Astrocyte of the cerebellum (primary cell): ENCODE measurements around the gene CFAP299.

ENCODE experiments used
- DNase-seq: peaks from one replicate; pipeline ENCODE4 v3.0.0-alpha.2; 2011; ENCODE audit warnings: low read depth
- H3K4me3 ChIP-seq: 2 replicates; pipeline ENCODE4 v1.5.1; 2011; ENCODE audit warnings: mild to moderate bottlenecking, low read depth, low read length, moderate library complexity
- in situ Hi-C: cut with HindIII; loops from 2 replicates; pipeline ENCODE4 v1.10.0; 2017; ENCODE audit warnings: low sequenced_read_pairs
- TF ChIP-seq, protein P1 (sequence below): IDR thresholded peaks from 2 replicates; pipeline ENCODE4 v1.5.1; 2012; ENCODE audit warnings: low read length, low read depth, moderate library complexity, mild to moderate bottlenecking; ENCODE audit errors: missing control alignments

CFAP299 gene

GRCh38 chr4:80903020-80903419, 567.5 kb downstream of the CFAP299 start:
- no peak overlapping the region for H3K4me3 ChIP-seq
- TF ChIP-seq, protein P1, sequence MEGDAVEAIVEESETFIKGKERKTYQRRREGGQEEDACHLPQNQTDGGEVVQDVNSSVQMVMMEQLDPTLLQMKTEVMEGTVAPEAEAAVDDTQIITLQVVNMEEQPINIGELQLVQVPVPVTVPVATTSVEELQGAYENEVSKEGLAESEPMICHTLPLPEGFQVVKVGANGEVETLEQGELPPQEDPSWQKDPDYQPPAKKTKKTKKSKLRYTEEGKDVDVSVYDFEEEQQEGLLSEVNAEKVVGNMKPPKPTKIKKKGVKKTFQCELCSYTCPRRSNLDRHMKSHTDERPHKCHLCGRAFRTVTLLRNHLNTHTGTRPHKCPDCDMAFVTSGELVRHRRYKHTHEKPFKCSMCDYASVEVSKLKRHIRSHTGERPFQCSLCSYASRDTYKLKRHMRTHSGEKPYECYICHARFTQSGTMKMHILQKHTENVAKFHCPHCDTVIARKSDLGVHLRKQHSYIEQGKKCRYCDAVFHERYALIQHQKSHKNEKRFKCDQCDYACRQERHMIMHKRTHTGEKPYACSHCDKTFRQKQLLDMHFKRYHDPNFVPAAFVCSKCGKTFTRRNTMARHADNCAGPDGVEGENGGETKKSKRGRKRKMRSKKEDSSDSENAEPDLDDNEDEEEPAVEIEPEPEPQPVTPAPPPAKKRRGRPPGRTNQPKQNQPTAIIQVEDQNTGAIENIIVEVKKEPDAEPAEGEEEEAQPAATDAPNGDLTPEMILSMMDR: no peak
- in situ Hi-C loops: no loop called here
- DNase-seq: no peak

GRCh38 chr4:80909938-80910337, 574.4 kb downstream of the CFAP299 start:
- in situ Hi-C loops: no loop called here
- H3K4me3 ChIP-seq: no peak overlapping the region
- DNase-seq: no peak
- TF ChIP-seq, protein P1: no peak

GRCh38 chr4:80911458-80911857, 575.9 kb downstream of the CFAP299 start:
- in situ Hi-C loops: no loop called here
- TF ChIP-seq, protein P1: no peak
- H3K4me3 ChIP-seq: no peak overlapping the region
- no peak for DNase-seq

DNA sequence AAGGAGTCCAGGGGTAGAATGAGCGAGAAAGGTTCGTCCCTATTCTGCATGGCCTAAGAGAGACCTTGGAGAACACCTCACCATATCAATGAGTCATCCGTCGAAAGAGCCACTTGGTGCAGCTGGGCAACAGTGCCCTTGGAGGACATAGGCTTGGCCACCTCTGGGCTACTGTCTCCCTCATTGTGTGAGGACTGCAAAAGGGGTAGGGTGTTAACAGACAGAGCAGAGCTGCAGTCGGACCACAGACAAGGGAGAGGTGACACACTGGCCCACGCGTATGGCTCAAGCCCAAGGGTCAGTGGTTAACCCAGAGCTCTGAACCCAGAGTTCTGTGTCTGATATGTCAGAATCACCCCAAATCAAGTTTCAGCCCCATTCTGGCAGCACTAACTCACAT, 576.8 kb downstream of the CFAP299 start:
- no peak overlapping the region for H3K4me3 ChIP-seq
- in situ Hi-C loops: no loop called here
- no peak for DNase-seq
- TF ChIP-seq, protein P1: no peak

GRCh38 chr4:80913381-80913780, 577.9 kb downstream of the CFAP299 start:
- in situ Hi-C loops: no loop called here
- TF ChIP-seq, protein P1: no peak
- DNase-seq: no peak
- H3K4me3 ChIP-seq: no peak overlapping the region

DNA sequence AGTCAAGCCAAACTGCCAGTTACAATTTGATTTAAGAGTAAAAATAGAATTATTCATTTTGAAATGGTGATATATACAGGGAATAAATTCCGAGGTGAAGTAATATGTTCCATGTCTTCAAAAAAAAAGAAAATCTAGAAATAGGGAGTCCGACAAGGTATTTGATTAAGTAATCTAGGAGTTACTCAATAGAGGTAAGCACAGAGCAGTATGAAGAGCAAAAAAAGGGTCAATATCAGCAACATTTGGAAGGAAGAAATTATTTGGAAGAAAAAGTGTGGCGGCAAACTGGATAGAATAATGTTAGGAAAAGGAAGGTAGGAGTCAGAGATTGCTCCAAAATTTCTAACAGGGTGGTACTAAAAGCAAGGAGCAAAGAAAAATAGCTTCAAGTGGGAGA, 581.2 kb downstream of the CFAP299 start:
- no peak overlapping the region for H3K4me3 ChIP-seq
- TF ChIP-seq, protein P1: no peak
- no peak for DNase-seq
- in situ Hi-C loops: no loop called here

DNA sequence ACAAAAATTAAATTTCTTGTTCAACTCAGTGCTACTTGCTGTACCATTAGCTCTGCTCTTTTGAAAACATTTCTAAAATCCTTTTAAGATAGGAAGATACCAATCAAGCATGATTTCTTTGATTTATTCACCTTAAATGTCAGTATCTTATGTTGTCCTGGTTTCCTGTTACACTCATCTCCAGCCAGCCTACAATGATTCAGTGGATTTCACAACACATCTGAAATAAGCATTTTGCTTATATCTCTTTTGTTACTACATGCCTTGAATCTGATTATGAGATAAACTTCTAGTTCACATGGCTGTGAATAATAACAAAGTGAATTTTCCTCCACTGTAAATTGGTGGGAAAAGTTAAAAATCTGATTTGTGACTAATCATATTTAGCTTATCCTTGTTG, 582.5 kb downstream of the CFAP299 start:
- in situ Hi-C loops: no loop called here
- TF ChIP-seq, protein P1: no peak
- DNase-seq: no peak
- H3K4me3 ChIP-seq: no peak overlapping the region
